ENCODE data around the gene MARK3. TPM values are rescaled to one million over a fixed set of nuclear protein-coding genes. Genes with fewer than 3 reads are reported as not detected.

The MARK3 gene
- polyA plus RNA-seq, 1 donor (not counting 4 experiments of a cell fraction or from before 2014, with no cell fraction given), result 133 TPM

DNA sequence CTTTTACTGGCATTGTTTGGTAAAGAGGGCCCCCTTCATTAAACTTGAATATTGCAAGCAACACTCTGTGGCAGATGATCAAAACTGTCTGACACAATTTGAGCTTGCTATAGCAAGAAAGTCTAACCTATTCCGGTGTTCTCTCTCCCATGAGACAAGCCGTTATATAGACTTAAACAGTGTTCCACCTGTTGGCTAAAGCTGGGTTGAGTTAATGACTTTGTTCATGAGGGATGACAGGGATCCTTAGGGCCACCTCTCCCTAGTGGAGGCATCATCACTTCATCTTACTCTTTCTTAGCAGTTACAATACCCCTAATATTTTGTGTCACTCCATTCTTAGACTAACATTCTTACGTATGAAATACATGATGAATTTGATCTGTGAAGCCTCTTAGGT lies 47.4 kb upstream of the MARK3 start:
- no peak overlapping the region for H3K4me2 ChIP-seq (ENCODE audit: control insufficient read depth, extremely low read depth, insufficient read depth, low read depth, low read length)
- H4K20me1 ChIP-seq (ENCODE audit: control insufficient read depth, extremely low read depth, insufficient read depth, low read length), result peaks cover 24% of the 10 kb centered on the region
- no peak overlapping the region for H3K27ac ChIP-seq (ENCODE audit: control insufficient read depth, insufficient read depth, low read length)
- H3K4me1 ChIP-seq (ENCODE audit: control insufficient read depth, extremely low read depth, insufficient read depth, low read length), result peaks cover 8% of the 10 kb centered on the region
- no peaks in the 10 kb centered on the region for H3K9me3 ChIP-seq (ENCODE audit: control insufficient read depth, low read depth, low read length)
- H3K36me3 ChIP-seq (ENCODE audit: control insufficient read depth in 2 of 2, extremely low read depth in 1 of 2, insufficient read depth in 2 of 2, low read length in 2 of 2), result peaks cover 47 to 72% of the 10 kb centered on the region in 2 experiments
- TF ChIP-seq, protein P1, sequence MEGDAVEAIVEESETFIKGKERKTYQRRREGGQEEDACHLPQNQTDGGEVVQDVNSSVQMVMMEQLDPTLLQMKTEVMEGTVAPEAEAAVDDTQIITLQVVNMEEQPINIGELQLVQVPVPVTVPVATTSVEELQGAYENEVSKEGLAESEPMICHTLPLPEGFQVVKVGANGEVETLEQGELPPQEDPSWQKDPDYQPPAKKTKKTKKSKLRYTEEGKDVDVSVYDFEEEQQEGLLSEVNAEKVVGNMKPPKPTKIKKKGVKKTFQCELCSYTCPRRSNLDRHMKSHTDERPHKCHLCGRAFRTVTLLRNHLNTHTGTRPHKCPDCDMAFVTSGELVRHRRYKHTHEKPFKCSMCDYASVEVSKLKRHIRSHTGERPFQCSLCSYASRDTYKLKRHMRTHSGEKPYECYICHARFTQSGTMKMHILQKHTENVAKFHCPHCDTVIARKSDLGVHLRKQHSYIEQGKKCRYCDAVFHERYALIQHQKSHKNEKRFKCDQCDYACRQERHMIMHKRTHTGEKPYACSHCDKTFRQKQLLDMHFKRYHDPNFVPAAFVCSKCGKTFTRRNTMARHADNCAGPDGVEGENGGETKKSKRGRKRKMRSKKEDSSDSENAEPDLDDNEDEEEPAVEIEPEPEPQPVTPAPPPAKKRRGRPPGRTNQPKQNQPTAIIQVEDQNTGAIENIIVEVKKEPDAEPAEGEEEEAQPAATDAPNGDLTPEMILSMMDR (optimal IDR thresholded peaks at IDR 0.05 in 1 of 3, IDR thresholded peaks at IDR 0.05 in 1 of 3, conservative IDR thresholded peaks at IDR 0.05 in 1 of 3; ENCODE audit: extremely low read depth in 1 of 3, insufficient read depth in 2 of 3, low read length in 3 of 3), result no peak
- TF ChIP-seq EZH2 (IDR thresholded peaks at IDR 0.05; ENCODE audit: low read length), result no peak
- H3K9me1 ChIP-seq (ENCODE audit: control insufficient read depth, extremely low read depth, insufficient read depth, low read length), result no peaks in the 10 kb centered on the region
- no peak overlapping the region for H3K9ac ChIP-seq (ENCODE audit: control insufficient read depth, extremely low read depth, insufficient read depth, low read length)
- dilution Hi-C loops (cut with MboI; ENCODE audit: extremely low pct_ligation_motif_present, low sequenced_read_pairs), result no loop called here
- no peak overlapping the region for H2AFZ ChIP-seq (ENCODE audit: control insufficient read depth, low read length)
- no peak overlapping the region for H3K4me3 ChIP-seq (ENCODE audit: control insufficient read depth in 2 of 3, extremely low read depth in 1 of 3, insufficient read depth in 2 of 3, low read depth in 1 of 3, low read length in 3 of 3)
- peaks cover 57% of the 10 kb centered on the region for H3K79me2 ChIP-seq (ENCODE audit: control insufficient read depth, insufficient read depth, low read length)
- DNase-seq (ENCODE audit: low read depth, low spot score) (no peak), FAIRE-seq (no peak)
- no peaks in the 10 kb centered on the region for H3K27me3 ChIP-seq (ENCODE audit: control insufficient read depth, extremely low read depth, insufficient read depth, low read length)

DNA sequence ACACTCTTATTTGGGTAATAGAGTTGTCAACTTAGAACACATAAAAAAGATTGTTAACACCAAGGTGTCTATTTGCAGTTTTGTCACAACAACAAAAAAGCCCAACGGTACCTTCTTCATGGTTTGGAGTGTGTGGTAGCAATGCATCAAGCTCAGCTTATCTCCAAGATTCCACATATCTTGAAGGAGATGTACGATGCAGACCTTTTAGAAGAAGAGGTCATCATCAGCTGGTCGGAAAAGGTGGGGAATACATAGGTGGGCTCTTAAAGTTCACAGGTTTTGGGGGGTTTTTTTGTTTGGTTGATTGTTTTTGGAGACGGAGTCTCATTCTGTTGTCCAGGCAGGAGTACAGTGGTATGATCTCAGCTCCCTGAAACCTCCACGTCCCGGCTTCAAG lies 45.7 kb upstream of the MARK3 start:
- Histone ChIP-seq H3K9me1 (ENCODE audit: control insufficient read depth, extremely low read depth, insufficient read depth, low read length) (no peaks in the 10 kb centered on the region), H3K9ac (ENCODE audit: control insufficient read depth, extremely low read depth, insufficient read depth, low read length) (no peak overlapping the region), H4K20me1 (ENCODE audit: control insufficient read depth, extremely low read depth, insufficient read depth, low read length) (peaks cover 24% of the 10 kb centered on the region), H3K4me2 (ENCODE audit: control insufficient read depth, extremely low read depth, insufficient read depth, low read depth, low read length) (no peak overlapping the region), H2AFZ (ENCODE audit: control insufficient read depth, low read length) (no peak overlapping the region), H3K27ac (ENCODE audit: control insufficient read depth, insufficient read depth, low read length) (no peak overlapping the region), H3K9me3 (ENCODE audit: control insufficient read depth, low read depth, low read length) (no peaks in the 10 kb centered on the region), H3K36me3 (ENCODE audit: control insufficient read depth in 2 of 2, extremely low read depth in 1 of 2, insufficient read depth in 2 of 2, low read length in 2 of 2) (peaks cover 51 to 79% of the 10 kb centered on the region in 2 experiments), H3K27me3 (ENCODE audit: control insufficient read depth, extremely low read depth, insufficient read depth, low read length) (no peaks in the 10 kb centered on the region), H3K4me1 (ENCODE audit: control insufficient read depth, extremely low read depth, insufficient read depth, low read length) (peaks cover 8% of the 10 kb centered on the region), H3K79me2 (ENCODE audit: control insufficient read depth, insufficient read depth, low read length) (peaks cover 48% of the 10 kb centered on the region), H3K4me3 (ENCODE audit: control insufficient read depth in 2 of 3, extremely low read depth in 1 of 3, insufficient read depth in 2 of 3, low read depth in 1 of 3, low read length in 3 of 3) (no peak overlapping the region)
- DNase-seq (ENCODE audit: low read depth, low spot score) (no peak), FAIRE-seq (no peak)
- TF ChIP-seq, protein P1 (optimal IDR thresholded peaks at IDR 0.05 in 1 of 3, IDR thresholded peaks at IDR 0.05 in 1 of 3, conservative IDR thresholded peaks at IDR 0.05 in 1 of 3; ENCODE audit: extremely low read depth in 1 of 3, insufficient read depth in 2 of 3, low read length in 3 of 3), result no peak
- TF ChIP-seq EZH2 (IDR thresholded peaks at IDR 0.05; ENCODE audit: low read length), result no peak
- dilution Hi-C loops (cut with MboI; ENCODE audit: extremely low pct_ligation_motif_present, low sequenced_read_pairs), result no loop called here
